ENCODE data around the gene RUVBL2.

The RUVBL2 gene

DNA sequence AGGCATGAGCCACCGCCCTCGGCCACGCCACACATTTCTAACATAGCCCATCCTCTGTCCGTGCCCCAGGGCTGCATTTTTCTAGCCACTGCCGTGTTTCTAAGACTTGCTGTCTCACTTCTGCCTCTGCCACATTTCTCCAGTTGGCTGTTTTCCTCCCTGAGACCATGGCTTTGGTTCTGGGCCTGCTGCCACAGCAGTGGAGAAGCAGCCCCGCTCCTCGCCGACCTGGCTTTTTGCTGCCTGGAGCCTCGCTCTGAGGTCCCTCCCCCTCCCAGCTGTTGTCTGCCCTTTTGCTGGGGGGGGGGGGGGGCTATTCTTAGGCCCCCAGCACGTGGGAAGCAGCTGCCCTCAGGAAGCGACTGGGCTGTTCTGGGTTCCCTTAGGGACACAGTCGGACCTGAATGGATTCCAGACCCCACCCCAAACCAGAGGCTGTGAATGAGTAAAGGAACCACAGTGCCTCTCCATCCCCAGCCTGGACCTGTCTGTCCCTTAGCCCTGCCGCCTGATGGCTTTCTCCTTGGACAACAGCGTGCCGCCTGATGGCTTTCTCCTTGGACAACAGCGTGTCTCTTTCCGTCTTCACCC, 3.9 kb upstream of the RUVBL2 start:
- DNase-seq, result no peak

DNA sequence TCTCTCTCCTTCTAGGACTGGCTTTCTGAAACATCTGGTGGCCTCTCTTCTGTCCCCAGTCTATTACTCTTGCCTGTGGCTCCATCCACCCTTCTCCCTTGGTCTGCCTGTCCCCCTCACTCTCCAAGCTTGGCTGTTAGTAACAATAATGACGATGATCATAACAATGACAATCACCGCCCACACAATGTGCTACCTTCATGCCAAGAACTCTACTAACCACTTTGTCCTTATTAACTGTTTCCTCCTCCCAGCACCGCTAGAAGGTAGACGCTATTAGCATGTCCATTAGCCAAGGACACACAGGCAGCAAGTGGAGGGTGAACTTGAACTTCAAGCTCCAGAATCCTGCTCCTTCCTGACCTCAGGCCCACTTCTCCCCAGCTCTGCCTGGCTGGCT, 3.3 kb upstream of the RUVBL2 start:
- no peak for DNase-seq

DNA sequence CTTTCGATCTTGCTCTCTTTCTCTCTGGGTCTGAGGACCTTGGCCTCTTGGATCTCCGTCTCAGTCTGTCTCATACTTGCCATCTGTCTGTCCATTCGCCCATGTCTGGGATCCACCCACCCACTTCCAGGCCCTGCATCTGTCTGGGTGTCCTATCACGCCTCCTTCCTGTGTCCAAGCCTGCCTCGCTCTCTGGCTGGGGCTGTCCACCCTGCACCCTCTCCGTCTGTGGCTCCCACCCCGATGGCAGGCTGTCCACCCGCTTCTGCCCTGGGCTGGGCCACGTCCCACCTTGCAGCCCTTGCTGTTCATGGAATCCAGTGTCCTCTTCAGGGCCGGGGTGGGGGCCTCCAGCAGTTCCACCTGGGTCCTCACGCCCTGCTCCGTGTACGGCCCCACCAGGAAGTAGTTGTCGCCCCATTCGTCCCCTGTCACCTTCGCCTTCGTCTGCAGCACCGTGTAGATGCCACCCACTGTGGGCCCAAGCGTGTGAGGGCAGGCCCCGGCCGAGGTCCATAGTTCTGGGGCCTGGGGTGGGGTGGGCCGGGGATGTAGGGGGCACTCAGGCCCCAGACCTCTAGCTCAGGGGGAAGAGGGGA, 2.6 kb upstream of the RUVBL2 start:
- DNase-seq, result no peak

DNA sequence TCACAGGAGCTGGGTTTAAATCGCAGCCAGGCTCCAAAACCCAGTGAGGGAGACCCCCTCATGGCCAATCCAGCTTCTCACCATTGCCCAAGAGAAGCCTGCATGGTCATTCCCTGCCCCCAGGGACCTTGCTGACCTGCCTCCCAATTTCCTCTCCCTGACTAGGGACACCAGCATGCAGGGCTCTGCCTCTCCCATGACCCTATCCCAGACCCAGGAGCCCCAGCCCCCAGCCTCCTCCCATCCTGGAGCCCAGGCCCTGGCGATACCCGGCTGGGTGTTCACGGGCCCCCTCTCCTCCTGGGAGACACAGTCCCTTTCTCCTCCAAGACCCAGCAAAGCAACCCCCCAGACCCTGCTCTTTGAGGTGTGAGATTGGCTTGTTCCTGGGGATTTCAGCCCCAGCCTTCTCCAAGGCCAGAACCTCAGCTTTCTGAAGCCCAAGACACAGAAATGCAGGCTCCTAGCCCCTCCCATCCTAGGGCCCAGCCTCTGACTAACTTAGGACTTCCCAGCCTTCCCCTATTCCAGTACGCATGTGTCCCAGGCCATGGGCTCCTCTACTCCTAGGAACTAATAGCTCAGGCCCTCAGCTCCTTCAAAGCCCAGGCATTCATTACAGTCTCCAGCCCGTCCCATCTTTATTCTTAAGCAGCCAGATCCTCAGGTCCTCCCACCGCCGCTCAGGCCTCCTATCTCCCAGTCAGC, 1.7 kb upstream of the RUVBL2 start:
- DNase-seq, result no peak

DNA sequence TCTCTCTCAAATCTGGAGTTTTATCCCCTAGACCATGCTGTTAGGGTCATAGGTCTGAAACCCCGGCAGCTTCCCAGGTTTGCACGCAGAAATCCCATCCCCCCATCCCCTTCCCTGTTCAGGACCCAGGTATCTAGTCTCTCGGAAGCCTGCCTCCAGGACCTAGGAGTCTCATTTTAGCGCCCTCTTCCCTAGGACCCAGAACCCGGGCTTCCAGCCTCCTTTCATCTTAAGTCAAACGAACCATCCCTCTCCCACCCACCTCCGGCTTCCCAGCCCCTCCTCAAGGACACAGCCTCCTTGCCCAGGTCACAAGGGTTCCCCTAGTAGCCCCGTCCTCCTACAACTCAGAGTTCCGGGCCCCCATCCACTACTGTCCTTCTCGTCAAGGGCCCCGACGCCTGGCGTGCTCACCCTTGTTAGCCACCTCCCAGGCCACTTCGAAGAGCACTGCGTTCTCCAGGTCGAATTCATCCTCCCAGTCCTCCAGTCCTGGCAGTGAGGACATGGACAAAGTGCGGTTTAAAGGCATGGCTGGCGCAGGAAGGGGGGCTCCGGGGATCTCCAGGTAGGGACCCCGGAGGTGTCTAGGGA, 1.0 kb upstream of the RUVBL2 start:
- no peak for DNase-seq

DNA sequence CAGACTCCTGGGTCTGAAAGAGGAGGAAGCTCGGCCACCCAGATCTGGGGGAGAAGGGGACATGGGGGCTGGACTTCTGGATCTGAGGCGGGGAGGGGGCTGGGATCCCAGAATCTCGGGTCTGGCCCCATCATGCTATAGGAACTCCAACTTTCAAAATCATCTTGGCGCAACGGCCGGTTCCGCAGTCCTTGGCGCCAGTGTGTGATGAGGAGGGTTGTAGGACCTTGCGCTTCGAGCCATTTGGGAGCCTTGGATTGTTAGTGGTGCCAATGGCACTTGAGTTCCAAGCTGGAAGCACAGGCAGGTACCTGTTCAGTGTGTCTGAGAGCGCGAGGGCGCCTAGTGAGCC, 324 bp downstream of the RUVBL2 start:
- no peak for DNase-seq

DNA sequence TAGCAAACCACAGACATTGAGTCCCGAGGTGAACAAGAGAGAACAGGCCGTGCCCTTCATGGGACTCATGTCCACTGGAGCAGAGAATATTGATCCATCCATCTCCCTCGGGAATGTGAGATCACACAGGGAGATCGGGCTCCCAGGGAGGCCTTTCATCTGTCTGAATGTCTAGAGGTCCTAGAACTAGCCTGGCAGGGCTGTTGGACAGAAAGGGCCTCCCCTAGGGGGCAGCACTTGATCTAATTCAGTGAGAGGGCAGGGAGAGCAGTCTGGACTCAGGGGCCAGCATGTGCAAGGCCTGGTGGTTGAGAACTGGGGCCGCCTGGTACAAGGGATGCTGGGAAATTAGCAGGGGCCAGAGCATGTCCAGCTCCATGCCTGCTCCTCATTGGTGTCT, 4.3 kb downstream of the RUVBL2 start:
- no peak for DNase-seq

DNA sequence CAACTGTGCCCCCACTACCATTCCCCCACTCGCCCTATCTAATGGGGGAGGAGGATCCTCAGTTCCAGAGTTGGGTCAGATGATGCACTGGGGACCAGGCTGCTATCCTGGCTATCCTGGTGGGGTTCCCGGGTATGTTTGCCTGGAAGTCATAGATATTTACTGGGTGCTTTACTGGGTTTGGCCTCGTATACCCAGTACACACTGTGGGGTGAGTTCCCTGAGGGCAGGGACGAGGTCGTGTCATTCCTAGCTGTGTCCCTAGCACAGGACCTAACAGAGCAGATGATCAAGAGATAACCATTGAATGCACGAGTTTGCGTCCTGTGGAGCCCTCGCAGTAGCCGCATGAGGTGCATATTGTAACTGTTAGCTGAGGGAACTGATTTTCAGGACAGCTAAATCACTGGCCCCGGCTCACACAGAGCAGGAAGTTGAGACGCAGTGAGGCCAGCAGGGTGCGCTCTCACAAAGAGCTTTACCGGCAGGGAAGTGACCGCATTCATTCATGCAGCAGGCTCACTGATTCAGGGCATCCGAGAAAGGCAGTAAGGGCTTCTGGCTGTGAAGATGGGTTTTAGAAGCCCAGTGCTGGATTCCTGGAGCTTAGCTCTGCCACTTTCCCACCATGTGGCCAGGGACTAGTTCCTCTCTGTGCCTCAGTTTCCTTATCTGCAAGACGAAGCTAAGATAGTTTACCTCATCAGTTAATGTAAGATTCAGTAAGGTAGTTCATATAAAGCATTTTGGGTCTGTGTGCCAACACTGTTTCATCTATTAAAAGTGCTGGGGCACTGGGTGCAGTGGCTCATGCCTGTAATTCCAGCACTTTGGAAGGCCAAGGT, 6.0 kb downstream of the RUVBL2 start:
- no peak for DNase-seq

DNA sequence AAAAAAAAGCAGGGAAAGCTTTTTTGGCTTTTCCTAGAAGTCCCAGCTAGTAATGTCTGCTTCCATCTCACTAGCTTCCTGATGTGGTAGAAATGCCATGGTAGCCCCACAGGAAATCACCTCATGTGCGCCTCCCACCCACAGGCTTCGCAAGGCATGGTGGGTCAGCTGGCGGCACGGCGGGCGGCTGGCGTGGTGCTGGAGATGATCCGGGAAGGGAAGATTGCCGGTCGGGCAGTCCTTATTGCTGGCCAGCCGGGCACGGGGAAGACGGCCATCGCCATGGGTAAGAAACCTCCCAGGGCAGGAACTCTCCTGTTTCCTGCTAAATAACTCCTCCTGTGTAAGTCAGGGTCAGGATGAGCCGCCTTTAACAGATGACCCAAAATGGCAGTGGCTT, 10.4 kb downstream of the RUVBL2 start:
- DNase-seq, result no peak

DNA sequence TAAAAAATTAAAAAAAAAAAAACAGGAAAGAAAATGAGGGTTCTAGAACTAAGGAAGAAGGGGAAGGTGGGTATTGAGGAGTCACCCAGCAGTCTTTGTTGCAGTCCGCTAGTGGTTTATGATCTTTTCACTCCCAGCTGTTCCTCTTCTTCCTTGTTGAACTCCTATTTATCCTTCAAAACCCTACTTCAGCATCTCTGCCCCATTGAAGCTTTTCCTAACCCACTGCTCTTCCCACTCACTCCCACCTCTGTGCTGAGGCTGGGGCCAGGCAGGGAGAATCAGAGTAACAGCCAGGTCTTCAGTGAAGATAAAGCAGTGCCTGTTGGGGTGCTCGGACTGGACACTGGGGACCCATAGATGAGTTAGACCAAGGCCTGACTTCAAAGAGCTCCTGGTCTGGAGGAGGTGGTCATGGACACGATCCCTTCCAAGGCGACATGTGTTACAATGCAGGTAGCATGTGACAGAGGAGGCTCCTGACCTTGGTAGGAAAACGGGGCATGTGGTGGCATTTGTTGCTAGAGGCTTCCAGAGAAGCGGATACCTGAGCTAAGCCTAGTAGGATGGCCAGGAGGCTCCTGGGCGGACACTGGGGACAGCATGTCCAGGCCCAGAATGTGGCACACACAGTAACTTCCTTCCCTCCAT, 11.4 kb downstream of the RUVBL2 start:
- DNase-seq, result no peak

DNA sequence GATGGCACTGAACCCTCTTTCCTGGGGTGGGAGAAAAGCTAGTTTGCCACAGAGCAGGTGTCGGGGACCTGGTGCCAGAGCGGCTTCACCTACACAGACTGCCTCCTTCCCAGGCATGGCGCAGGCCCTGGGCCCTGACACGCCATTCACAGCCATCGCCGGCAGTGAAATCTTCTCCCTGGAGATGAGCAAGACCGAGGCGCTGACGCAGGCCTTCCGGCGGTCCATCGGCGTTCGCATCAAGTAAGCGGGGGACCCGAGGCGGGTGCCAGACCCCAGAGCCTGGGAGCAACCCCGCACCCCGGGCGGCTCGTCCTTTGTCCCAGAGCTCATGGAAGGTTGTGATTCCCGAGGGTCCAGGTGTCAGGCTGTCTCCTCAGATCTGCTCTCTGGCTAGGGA, 13.2 kb downstream of the RUVBL2 start:
- DNase-seq, result no peak

DNA sequence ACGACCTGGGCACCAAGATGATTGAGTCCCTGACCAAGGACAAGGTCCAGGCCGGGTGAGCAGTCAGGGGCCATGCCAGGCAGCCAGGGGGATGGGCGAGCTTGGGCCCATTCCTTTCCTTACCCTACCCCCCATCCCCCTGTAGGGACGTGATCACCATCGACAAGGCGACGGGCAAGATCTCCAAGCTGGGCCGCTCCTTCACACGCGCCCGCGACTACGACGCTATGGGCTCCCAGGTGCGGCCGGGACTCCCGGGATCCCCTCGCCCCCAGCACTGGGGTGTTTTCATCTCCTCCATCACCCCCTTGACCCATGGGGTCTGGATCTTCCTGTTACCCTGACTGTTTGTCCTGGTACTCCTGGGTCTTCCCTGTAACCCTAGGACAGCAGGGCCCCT, 16.1 kb downstream of the RUVBL2 start:
- DNase-seq, result no peak

DNA sequence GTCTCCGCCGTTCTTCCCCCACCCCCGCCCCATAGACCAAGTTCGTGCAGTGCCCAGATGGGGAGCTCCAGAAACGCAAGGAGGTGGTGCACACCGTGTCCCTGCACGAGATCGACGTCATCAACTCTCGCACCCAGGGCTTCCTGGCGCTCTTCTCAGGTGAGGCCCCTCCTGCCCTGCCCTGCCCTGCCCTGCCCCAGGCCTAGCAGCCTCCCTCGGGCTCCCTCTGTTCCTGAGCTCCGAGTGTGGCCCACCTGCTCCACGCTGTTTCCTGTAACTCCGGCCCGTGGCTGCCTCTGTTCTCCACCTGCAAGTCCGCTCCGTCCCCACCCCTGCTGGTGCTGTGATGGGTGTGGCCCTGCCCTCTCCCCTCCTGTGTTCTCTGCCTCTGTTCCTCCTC, 16.8 kb downstream of the RUVBL2 start:
- no peak for DNase-seq

DNA sequence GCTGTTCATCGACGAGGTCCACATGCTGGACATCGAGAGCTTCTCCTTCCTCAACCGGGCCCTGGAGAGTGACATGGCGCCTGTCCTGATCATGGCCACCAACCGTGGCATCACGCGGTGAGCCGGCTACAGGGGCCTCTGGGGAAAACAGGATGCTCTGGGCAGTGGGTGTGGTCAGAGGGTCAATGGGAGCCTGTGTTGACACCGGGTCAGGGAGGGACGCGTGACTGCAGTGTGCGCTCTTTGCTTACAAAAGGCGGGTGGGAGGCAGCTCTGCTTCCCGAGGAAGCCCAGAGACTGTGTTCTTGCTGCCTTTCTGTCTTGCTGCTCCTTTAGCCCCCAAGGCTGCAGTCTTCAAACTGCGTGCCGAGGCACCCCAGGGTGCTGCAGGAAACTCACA, 17.5 kb downstream of the RUVBL2 start:
- DNase-seq, result no peak

DNA sequence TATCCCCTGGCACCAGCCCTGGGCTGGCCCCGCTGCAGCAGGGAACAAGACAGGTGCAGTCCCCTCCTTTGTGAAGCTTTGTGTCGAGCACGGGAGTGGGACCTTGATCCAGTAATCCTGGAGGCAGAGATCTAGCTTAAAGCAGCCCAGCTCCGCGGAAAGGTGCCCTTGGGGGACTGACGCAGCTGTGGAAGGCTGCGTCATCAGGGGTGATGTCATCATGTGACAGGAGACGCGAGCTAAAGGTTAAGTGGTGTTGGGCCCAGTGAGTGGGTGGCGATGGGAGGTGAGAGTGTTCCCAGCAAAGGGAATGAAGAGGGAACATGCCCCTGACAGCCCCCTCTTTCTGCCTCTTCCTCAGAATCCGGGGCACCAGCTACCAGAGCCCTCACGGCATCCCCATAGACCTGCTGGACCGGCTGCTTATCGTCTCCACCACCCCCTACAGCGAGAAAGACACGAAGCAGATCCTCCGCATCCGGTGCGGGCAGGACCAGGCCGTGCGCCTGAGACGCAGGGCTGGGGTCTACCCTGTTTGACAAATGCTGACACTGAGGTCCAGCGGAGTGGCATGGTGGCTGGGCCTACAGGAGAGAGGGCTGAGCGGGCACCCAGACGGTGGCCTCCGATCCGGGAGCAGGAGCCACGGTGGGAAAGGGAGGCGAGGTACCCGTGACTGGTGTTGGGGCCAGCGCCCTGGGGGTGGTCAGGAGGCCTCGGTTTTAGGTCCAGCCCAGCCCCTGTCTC, 20.6 kb downstream of the RUVBL2 start:
- DNase-seq, result no peak

DNA sequence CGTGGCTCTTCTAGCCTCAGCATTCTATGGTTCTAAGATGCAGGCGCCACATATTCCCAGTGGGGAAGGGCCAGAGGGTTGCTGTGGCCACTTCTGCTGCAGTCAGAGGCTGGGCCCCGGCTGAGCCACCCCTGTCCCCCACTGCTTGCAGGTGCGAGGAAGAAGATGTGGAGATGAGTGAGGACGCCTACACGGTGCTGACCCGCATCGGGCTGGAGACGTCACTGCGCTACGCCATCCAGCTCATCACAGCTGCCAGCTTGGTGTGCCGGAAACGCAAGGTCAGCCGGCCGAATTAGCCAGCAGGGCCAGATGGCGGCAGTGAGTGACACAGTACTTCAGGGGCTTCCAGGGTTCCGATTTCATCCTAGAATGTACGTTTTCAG, 21.2 kb downstream of the RUVBL2 start:
- no peak for DNase-seq

DNA sequence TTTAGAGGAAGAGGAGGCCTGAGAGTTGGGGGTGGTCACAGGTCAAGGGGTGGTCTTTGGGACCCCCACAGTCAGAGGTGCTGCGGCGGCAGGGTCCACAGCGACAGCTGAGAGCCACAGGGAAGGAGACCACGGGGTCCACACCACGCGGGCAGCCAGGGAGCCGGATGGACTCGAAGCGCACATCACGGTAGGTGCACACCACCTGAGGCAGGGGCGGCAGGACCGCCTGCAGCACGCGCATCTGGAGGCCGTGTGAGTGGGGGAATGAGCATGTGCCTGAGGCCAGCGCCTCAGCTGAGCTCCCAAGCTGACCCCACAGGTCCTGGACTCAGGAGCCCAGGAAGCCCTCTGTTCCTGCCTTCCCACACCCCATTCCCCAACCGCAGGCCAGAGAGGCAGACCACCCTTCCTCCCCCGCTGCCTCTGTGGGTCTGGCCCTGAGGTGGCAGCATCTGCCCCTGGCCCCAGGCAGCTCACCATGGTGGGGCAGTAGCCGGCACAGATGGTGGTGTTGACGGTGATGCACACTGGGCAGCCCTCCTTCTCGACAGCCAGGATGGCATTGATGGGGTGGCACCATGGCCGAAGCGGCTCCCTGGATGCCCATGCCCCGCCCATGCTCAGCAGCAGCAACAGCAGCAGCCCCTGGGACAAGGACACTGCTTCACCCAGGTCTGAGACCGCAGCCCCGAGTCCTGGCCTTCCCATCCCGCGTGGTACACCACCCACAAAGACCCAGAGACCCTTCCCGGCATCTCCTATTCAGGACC, 22.6 kb downstream of the RUVBL2 start:
- DNase-seq, result no peak

DNA sequence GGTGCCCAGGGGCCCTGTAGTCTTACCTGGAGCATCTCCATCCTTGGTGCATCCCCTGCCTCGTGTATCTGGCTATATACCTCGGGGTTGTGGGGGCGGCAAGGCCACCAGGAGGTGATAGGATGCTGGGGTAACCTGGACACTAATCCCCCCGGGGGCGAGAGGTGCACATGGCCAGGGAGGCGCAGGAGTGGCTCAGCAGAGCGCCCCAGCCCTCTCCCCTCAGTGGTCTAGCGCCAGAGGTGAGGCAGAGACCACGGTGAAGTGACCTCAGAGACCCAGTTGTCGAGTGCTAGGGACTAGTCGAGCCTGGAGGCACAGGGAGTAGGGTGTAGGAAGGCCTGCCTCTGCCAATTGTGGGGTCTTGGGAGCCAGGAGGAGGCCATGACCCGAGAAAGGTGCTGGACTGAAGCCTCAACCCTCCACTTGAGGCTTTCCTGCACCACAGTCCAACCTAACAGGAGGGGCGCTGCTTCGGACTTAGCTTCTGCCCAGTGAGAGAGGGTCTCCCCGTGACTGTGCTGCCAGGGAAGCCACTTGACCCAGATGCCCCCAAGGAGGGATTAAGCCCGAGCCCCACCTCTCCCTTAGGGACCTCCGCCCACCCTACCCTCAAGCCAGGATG, 23.5 kb downstream of the RUVBL2 start, which contains the start of gene LHB:
TSS of gene LHB (minus strand) at position 51 of the 625 bp plus-strand sequence. CDS start at position 41, 10 bp downstream.
- no peak for DNase-seq

DNA sequence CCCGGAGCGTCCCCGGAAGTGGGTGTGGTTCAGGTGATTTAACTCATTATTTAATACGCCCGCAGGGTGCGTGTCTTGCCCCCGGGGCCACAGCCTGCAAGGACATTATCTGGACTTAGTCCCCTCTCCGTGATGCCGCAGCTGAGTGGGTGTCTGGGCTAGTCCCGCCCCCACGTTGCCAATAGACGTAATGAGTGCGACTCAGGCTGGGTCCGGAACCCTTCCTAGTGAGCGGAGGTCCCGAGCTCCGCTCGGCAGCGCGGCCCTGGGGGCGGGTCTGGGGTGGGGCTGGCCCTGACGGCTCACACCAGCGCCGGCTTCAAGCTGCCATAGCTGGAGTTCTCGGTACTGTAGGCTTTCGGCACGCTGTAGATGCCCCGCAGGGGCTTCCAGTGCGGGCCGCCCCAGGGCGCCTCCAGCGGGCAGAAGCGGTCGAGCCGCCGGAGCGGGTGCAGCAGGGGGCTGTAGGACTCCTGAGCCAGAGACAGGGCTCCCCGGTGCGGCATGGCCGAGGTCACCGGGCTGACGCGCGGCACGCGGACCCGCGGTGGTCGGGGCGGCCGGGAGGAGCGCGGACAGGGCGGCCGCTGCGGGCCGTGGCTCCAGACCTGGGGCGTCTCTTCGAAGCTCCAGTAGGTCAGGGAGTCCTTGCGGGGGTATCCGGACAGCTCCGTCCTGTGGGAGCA, 24.1 kb downstream of the RUVBL2 start:
- no peak for DNase-seq

All from SIG-M5 (cell line).